Kidney epithelial cell (primary cell): ENCODE data around the gene TGIF1. TPM values are rescaled to one million over a fixed set of nuclear protein-coding genes. Genes with fewer than 3 reads are reported as not detected.

Experiments
- DNase-seq: peaks from one replicate; pipeline ENCODE4 v3.0.0-alpha.2; 2010; ENCODE audit warnings: low read depth
- H3K27me3 ChIP-seq: 2 replicates; pipeline ENCODE4 v1.6.0; 2011; ENCODE audit warnings: low read length; ENCODE audit not compliant: control insufficient read depth, insufficient read depth
- H3K36me3 ChIP-seq: 2 replicates; pipeline ENCODE4 v1.5.1; 2011; ENCODE audit warnings: low read length; ENCODE audit not compliant: control insufficient read depth, insufficient read depth
- H3K4me3 ChIP-seq: 2 replicates; pipeline ENCODE4 v1.5.1; 2011; ENCODE audit warnings: low read depth, mild to moderate bottlenecking, control low read depth, low read length
- CTCF ChIP-seq: IDR thresholded peaks from 2 replicates; pipeline ENCODE4 v1.5.1; 2011; ENCODE audit warnings: mild to moderate bottlenecking, moderate library complexity, low read length, control low read depth, inconsistent platforms; ENCODE audit not compliant: insufficient read depth, poor library complexity, severe bottlenecking
- total RNA-seq: library from RNA; depleted of rRNA; stranded (reverse); fragments of >200 nt; gene quantifications from 2 replicates; pipeline ENCODE4 v1.2.3, GENCODE V29; 2015

Gene TGIF1
- total RNA-seq, 1 donor from 2014 or later = 251 TPM

GRCh38 chr18:3455907-3456685 lies 6.1 kb downstream of the TGIF1 start:
- no peaks in the 10 kb centered on the region for H3K27me3 ChIP-seq
- peaks cover 4% of the 10 kb centered on the region for H3K36me3 ChIP-seq
- DNase-seq = peak; percentile 65
- peak overlapping the region; percentile 93 for H3K4me3 ChIP-seq
- no peak for TF ChIP-seq CTCF

GRCh38 chr18:3456686-3457069 lies 6.7 kb downstream of the TGIF1 start:
- no peak for TF ChIP-seq CTCF
- no peak for DNase-seq
- Histone ChIP-seq H3K36me3 (peaks cover 4% of the 10 kb centered on the region), H3K4me3 (peak overlapping the region; percentile 45), H3K27me3 (no peaks in the 10 kb centered on the region)

- peaks cover 4% of the 10 kb centered on the region for H3K36me3 ChIP-seq
- no peak for DNase-seq
Measured at GRCh38 chr18:3457261-3457724, 7.3 kb downstream of the TGIF1 start.

GRCh38 chr18:3458378-3458777 lies 8.4 kb downstream of the TGIF1 start:
- Histone ChIP-seq H3K4me3 (no peak overlapping the region), H3K27me3 (no peaks in the 10 kb centered on the region), H3K36me3 (peaks cover 4% of the 10 kb centered on the region)
- TF ChIP-seq CTCF = no peak
- no peak for DNase-seq

More at GRCh38 chr18:3457261-3457724, 7.3 kb downstream of the TGIF1 start:
- TF ChIP-seq CTCF = no peak
- Histone ChIP-seq H3K27me3 (no peaks in the 10 kb centered on the region), H3K4me3 (peak overlapping the region; percentile 2)

GRCh38 chr18:3458952-3459853 lies 9.2 kb downstream of the TGIF1 start:
- Histone ChIP-seq H3K4me3 (no peak overlapping the region), H3K36me3 (peaks cover 4% of the 10 kb centered on the region)
- DNase-seq = no peak

More at GRCh38 chr18:3458952-3459853, 9.2 kb downstream of the TGIF1 start:
- H3K27me3 ChIP-seq = no peaks in the 10 kb centered on the region
- no peak for TF ChIP-seq CTCF
